Effector memory CD4-positive, alpha-beta T cell (primary cell): ENCODE results near the gene IFIT1B.

Experiments
- DNase-seq, 3 donors: peaks; one replicate each; pipeline ENCODE4 v3.0.0-alpha.2; 2020
- H3K27ac ChIP-seq: 2 replicates; pipeline ENCODE4 v1.7.0; 2013; ENCODE audit warnings: mild to moderate bottlenecking, low read length, moderate library complexity; ENCODE audit not compliant: insufficient read depth, poor library complexity, severe bottlenecking
- H3K27me3 ChIP-seq: replicated peaks from 2 replicates; pipeline ENCODE4 v1.7.0; 2013; ENCODE audit warnings: mild to moderate bottlenecking, low read length; ENCODE audit not compliant: insufficient read depth, control insufficient read depth, poor library complexity, severe bottlenecking
- H3K36me3 ChIP-seq: 2 replicates; pipeline ENCODE4 v1.7.0; 2013; ENCODE audit warnings: mild to moderate bottlenecking, low read length, moderate library complexity; ENCODE audit not compliant: control insufficient read depth, insufficient read depth
- H3K4me1 ChIP-seq: 2 replicates; pipeline ENCODE4 v1.7.0; 2013; ENCODE audit warnings: low read length, mild to moderate bottlenecking; ENCODE audit not compliant: control insufficient read depth, insufficient read depth, poor library complexity, severe bottlenecking
- H3K4me3 ChIP-seq: 2 replicates; pipeline ENCODE4 v1.7.0; 2013; ENCODE audit warnings: low read length, low read depth, mild to moderate bottlenecking; ENCODE audit not compliant: insufficient read depth, poor library complexity, severe bottlenecking
- H3K9me3 ChIP-seq: 2 replicates; pipeline ENCODE4 v1.7.0; 2013; ENCODE audit warnings: mild to moderate bottlenecking, low read length, moderate library complexity; ENCODE audit not compliant: control insufficient read depth

The IFIT1B gene

DNA sequence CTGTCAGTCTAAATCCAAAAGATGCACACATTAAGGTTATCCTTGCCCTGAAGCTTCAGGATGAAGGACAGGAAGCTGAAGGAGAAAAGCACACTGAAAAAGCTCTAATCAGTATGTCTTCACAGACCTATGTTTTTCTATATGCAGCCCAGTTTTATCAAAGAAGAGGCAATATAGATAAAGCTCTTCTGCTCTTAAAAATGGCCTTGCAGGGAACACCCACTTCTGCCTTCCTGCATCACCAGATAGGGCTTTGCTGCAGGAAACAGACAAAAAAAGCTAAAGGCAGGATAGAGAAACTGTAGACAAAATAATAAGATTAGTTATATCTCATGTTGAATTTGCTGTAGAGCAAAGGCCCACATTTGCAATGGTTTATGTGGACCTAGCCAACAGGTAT lies 14.9 kb upstream of the IFIT1B start:
- Histone ChIP-seq H3K4me1 (no peaks in the 10 kb centered on the region), H3K9me3 (no peaks in the 10 kb centered on the region), H3K27me3 (no peaks in the 10 kb centered on the region)

DNA sequence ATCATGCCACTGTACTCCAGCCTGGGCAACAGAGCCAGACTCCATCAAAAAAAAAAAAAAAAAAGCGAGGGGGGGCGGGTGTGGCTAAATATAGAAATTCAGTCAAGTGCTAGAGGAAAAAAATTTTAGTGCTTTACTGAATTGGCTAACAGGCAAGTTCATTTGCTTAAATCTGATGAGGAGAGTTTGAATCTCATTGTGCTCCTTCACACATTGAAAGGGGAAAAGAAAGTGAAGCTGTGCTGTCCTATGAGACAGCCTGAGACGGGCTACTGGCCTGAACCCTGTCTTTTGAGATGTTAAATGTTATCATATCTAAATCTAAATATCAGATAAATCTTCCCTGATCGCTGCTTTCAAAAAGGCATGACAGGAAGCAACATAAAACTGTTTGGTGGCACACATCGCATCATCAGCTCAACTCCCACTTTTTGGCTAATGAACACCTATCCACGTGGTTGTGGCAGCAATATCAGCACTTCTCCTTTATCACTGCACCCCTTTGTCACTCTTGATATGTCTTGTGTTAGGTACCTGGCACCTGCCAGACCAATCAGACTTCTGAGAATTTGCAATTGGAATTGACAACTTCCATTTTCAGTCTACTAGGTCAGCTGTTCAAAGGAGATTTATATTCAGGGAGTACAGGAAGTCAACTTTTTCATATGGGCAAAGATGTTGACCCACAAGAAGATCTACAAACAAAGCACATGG lies 14.0 kb upstream of the IFIT1B start:
- H3K36me3 ChIP-seq = no peaks in the 10 kb centered on the region
- no peaks in the 10 kb centered on the region for H3K9me3 ChIP-seq
- no peaks in the 10 kb centered on the region for H3K4me1 ChIP-seq
- no peak for DNase-seq
- no peaks in the 10 kb centered on the region for H3K27me3 ChIP-seq
- no peak overlapping the region for H3K4me3 ChIP-seq
- no peak overlapping the region for H3K27ac ChIP-seq

More for the DNA sequence above, 14.9 kb upstream of the IFIT1B start:
- no peak for DNase-seq
- no peak overlapping the region for H3K27ac ChIP-seq
- no peak overlapping the region for H3K4me3 ChIP-seq
- H3K36me3 ChIP-seq = no peaks in the 10 kb centered on the region

DNA sequence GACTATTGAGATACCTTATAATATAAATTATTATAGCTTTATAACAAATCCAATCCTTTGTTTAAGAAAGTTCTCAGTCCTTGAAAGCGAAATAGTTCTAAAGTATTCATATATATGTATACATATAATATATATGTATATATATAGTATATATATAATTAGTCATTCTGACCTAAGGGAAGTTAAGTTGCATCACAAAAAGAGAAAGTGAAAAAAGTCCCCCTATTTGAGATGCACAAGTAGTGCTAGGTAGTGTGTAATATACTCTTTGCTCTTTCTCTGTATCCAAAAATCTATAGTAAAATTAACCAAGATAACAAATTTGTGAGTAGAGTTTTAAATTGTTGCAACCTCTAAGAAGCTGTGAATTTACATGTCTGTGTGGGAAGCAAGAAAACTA lies 13.3 kb upstream of the IFIT1B start:
- Histone ChIP-seq H3K27me3 (no peaks in the 10 kb centered on the region), H3K36me3 (no peaks in the 10 kb centered on the region), H3K27ac (no peak overlapping the region), H3K9me3 (no peaks in the 10 kb centered on the region), H3K4me3 (no peak overlapping the region), H3K4me1 (no peaks in the 10 kb centered on the region)
- DNase-seq = no peak

DNA sequence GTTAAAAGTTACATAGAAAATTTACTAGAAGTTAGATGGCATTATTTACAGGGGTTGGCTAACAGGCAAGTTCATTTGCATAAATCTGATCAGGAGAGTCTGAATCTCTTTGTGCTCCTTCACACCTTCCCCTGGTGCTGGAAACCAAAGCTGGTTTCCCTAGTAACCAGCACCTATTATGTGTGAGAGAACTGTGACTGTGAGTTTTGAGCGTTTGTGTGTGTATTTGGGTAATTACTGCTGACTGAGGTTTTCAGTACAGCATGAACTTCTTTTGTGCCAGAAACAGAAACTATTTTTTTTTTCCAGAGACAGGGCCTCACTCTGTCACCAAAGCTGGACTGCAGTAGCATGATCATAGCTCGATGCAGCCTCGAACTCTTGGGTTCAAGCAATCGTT lies 10.3 kb upstream of the IFIT1B start:
- no peaks in the 10 kb centered on the region for H3K9me3 ChIP-seq
- no peaks in the 10 kb centered on the region for H3K36me3 ChIP-seq
- H3K27me3 ChIP-seq = no peaks in the 10 kb centered on the region
- H3K4me1 ChIP-seq = no peaks in the 10 kb centered on the region
- no peak overlapping the region for H3K27ac ChIP-seq
- DNase-seq = no peak
- H3K4me3 ChIP-seq = no peak overlapping the region

DNA sequence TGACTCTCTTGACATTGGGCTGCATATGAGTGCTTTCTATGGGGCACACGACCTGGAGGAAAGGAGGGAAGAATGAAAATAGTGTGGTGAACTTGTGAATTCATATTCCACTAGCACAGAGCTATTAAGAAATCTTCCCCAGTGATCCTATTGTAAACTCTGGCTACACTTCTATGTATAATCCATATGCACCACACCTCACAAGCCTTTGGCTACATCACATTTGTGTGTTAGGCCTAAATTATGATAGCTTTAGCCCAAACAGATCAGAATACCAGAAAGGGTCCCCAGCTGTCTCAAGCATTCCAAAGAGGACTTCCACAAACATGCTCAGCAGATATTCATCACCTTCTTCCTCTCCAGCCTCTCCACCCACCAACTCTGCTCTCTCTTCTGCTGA lies 9.7 kb upstream of the IFIT1B start:
- no peak overlapping the region for H3K27ac ChIP-seq
- no peak for DNase-seq
- H3K36me3 ChIP-seq = no peaks in the 10 kb centered on the region
- H3K27me3 ChIP-seq = no peaks in the 10 kb centered on the region
- no peak overlapping the region for H3K4me3 ChIP-seq
- H3K9me3 ChIP-seq = no peaks in the 10 kb centered on the region
- no peaks in the 10 kb centered on the region for H3K4me1 ChIP-seq

DNA sequence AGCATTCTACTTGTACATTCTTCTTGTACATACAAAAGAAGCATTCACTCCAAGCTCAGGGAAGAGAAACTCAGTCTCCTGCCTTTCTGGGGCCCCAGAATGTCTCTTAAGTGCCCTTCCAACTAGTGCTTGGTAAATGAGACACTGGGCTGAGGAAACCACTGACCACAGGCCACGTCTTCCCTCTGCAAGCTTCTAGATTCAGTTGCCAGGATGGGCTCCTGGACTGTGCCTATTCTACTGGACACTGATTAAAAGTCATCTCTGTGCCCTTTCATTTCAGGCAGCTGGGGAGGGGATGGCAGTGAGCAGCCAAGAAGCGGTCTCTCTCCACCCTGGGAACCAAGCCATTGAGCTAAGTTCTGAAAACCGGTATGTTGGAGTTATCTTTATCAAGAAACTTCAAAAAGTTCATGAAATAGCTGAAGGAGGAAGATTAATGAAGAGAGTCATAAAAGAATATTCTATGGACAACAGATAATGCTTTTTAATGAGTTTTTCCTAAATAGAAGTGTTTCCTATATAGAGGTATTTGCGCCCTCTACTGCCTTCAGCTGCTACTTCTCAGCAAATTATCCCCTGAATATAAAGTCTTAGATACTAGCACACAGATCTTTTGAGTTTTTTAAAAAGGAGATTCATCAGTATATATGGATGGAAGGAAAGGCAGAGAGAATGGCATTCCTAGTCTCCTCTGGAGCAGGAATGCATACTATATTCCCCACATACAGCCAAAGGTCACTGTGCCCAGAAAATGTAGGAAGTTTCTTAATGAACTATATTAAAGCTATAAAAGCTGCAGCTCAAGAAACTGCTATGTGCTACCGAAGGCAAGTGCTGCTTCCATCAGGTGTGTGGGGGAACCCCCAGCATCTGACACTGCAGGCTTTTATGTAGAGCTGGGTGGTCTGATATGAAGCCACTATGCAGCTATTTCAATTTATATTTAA lies 8.4 kb upstream of the IFIT1B start:
- H3K4me3 ChIP-seq = no peak overlapping the region
- H3K36me3 ChIP-seq = no peaks in the 10 kb centered on the region
- DNase-seq = no peak
- H3K9me3 ChIP-seq = no peaks in the 10 kb centered on the region
- no peaks in the 10 kb centered on the region for H3K27me3 ChIP-seq
- no peaks in the 10 kb centered on the region for H3K4me1 ChIP-seq
- H3K27ac ChIP-seq = no peak overlapping the region

DNA sequence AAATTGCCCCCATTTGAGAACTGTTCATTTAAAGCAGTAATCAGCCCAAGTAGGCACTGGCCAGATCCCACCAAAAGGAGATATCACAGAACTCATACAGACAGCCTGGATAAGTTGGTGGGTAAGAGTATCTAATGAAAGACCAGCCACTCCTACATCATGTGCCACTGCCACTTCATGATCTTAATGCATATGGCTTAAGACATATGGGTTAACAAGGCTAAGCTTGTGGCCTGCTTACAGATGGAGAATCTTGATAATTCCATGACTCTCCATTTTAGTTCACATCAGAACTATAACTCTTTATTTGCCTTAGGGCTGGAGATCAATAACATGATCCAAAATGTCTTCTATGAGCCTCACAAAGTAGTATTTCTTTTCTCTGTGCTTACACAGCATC lies 6.8 kb upstream of the IFIT1B start:
- Histone ChIP-seq H3K4me1 (no peaks in the 10 kb centered on the region), H3K9me3 (no peaks in the 10 kb centered on the region), H3K27me3 (no peaks in the 10 kb centered on the region), H3K27ac (no peak overlapping the region), H3K36me3 (no peaks in the 10 kb centered on the region), H3K4me3 (no peak overlapping the region)
- DNase-seq = no peak

DNA sequence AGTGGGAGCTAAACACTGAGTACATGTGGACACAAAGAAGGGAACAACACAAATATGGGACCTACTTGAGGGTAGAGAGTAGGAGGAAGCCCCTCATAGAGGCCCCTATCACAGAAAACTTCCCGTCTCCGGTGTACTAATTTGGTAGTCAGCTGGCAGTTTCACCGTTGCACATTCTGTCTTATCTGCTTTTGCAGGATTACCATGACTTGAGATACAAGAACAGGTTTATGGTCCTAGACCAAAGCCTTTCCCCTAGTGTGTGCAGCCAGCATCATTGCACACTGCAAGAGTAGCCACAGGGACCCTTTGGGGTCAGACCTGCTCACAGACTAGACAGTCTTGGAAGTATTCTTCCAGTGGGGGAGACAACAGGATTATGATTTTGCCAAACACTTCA lies 5.9 kb upstream of the IFIT1B start:
- Histone ChIP-seq H3K4me3 (no peak overlapping the region), H3K27ac (no peak overlapping the region), H3K9me3 (no peaks in the 10 kb centered on the region), H3K4me1 (no peaks in the 10 kb centered on the region), H3K36me3 (no peaks in the 10 kb centered on the region), H3K27me3 (no peaks in the 10 kb centered on the region)
- DNase-seq = no peak

DNA sequence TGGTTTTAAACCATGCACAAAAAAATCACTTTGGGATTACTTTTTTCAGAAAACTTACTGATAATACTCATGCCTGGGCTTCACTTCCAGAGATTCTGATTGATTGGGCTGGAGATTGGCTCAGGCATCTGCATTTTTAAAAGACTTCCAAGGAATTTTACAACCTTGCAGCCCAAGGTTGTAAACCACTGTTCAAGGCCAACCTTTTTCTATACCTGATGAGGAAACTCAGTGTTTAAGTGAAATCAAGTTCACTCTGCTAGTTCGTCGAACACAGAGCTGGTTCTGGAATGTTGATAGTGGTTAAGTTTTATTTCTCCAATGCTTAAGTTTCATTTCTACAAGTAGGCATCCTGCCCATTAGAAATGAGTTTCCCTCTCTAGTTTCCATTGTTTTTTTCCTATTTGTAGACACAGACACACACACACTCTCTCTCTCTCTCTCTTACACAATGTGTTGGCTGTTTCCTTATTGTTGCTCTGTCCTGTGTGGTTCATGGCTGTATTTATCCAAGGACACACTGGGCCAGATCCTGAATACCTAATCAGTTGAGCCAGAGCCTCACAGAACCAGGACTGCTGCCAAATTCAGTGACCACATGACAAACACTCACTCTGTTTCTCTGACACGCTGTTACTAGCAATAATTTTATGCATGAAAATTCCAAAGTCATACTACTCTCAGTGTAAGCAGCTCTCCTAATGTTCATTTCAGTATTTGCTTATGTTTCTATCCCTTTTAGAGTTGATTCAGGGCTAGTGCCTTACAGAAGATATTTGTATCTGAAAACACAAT lies 3.7 kb upstream of the IFIT1B start:
- Histone ChIP-seq H3K4me1 (no peaks in the 10 kb centered on the region), H3K27me3 (no peaks in the 10 kb centered on the region), H3K9me3 (no peaks in the 10 kb centered on the region), H3K4me3 (no peak overlapping the region), H3K36me3 (no peaks in the 10 kb centered on the region), H3K27ac (no peak overlapping the region)
- DNase-seq = no peak
